Gastrocnemius medialis (tissue), 4 donors: ENCODE measurements around the gene MAP4K5.

Experiments used
- CTCF ChIP-seq, 5 experiments: fragments of 450-650 bp in 3 of 5; fragments of 200-600 bp in 2 of 5; sonication (generic) in 2 of 5; IDR thresholded peaks in 4 of 5; conservative IDR thresholded peaks in 1 of 5; 1 replicate in 4 of 5; 2 replicates in 1 of 5; pipeline ENCODE4 v1.5.1; 2016 to 2019; ENCODE audit warnings: antibody characterized with exemption in 5 of 5, mild to moderate bottlenecking in 3 of 5, moderate library complexity in 3 of 5
- POLR2A ChIP-seq, 2 donors: fragments of 450-650 bp; IDR thresholded peaks; one replicate each; pipeline ENCODE4 v1.6.1; 2017; ENCODE audit warnings: antibody characterized with exemption in 2 of 2, mild to moderate bottlenecking in 2 of 2, moderate library complexity in 2 of 2

- TF ChIP-seq CTCF (IDR thresholded peaks at IDR 0.05 in 4 of 5, conservative IDR thresholded peaks at IDR 0.05 in 1 of 5) (no peak), POLR2A (IDR thresholded peaks at IDR 0.05) (no peak)
Observed at GRCh38 chr14:50394713-50395112, 137.7 kb downstream of the MAP4K5 start.
